ENCODE data around the gene SLC6A3. TPM values are rescaled to one million over a fixed set of nuclear protein-coding genes. Genes with fewer than 3 reads are reported as not detected.

The SLC6A3 gene
- total and polyA plus RNA-seq, 12 donors = 0.04 to 0.19 (median 0.18) TPM; not detected in 9

- DNase-seq (no peak), ATAC-seq (no peak)
- Histone ChIP-seq H3K27ac (no peak overlapping the region), H3K4me1 (no peaks in the 10 kb centered on the region), H3K36me3 (no peaks in the 10 kb centered on the region), H3K27me3 (peaks cover 0 to 29% (median 21%) of the 10 kb centered on the region in 7 donors), H3K4me3 (no peak overlapping the region), H3K9me3 (peaks cover 0 to 8% (median 0%) of the 10 kb centered on the region in 11 donors)
- no peak for TF ChIP-seq CTCF (IDR thresholded peaks at IDR 0.05)
- 90% methylated on average over 2 of the region's 2 CpGs for WGBS, 2 donors
- intact Hi-C loops (cut with DNase I) = no loop called here
These were observed 9.9 kb downstream of the SLC6A3 start for GRCh38 chr5:1435369-1435768.

GRCh38 chr5:1432296-1432695, 12.9 kb downstream of the SLC6A3 start:
- no peak for DNase-seq
- Histone ChIP-seq H3K36me3 (no peaks in the 10 kb centered on the region), H3K4me3 (no peak overlapping the region), H3K9me3 (peaks cover 0 to 36% (median 25%) of the 10 kb centered on the region in 11 donors), H3K27ac (no peak overlapping the region), H3K4me1 (no peaks in the 10 kb centered on the region), H3K27me3 (peaks cover 0 to 9% (median 0%) of the 10 kb centered on the region in 7 donors)
- ATAC-seq = no peak
- intact Hi-C loops (cut with DNase I) = no loop called here
- TF ChIP-seq CTCF (IDR thresholded peaks at IDR 0.05) = no peak
- WGBS, 2 donors = 89 to 92% methylated on average over 15 of the region's 15 CpGs

GRCh38 chr5:1431896-1432295, 13.3 kb downstream of the SLC6A3 start:
- Histone ChIP-seq H3K27me3 (peaks cover 0 to 7% (median 0%) of the 10 kb centered on the region in 7 donors), H3K36me3 (no peaks in the 10 kb centered on the region), H3K9me3 (peaks cover 0 to 40% (median 29%) of the 10 kb centered on the region in 11 donors), H3K27ac (no peak overlapping the region), H3K4me3 (no peak overlapping the region), H3K4me1 (no peaks in the 10 kb centered on the region)
- DNase-seq = no peak
- no peak for ATAC-seq
- 81 to 85% methylated on average over 8 of the region's 8 CpGs for WGBS, 2 donors
- no peak for TF ChIP-seq CTCF (IDR thresholded peaks at IDR 0.05)
- intact Hi-C loops (cut with DNase I) = no loop called here

- no peak for TF ChIP-seq CTCF (IDR thresholded peaks at IDR 0.05)
- Histone ChIP-seq H3K4me3 (no peak overlapping the region), H3K4me1 (no peaks in the 10 kb centered on the region), H3K36me3 (no peaks in the 10 kb centered on the region), H3K27me3 (peaks cover 0 to 2% (median 0%) of the 10 kb centered on the region in 7 donors), H3K27ac (no peak overlapping the region), H3K9me3 (peaks cover 0 to 47% (median 32%) of the 10 kb centered on the region in 11 donors)
- DNase-seq (no peak), ATAC-seq (peak in 3 of 8 donors; percentile 17 to 62 (median 20))
- intact Hi-C loops (cut with DNase I) = no loop called here
- 89% methylated on average over 33 of the region's 33 CpGs for WGBS, 2 donors
These were observed 14.0 kb downstream of the SLC6A3 start for GRCh38 chr5:1431021-1431811.
